Lung (tissue), 12 donors: Measurements from ENCODE around the gene PHF21A. TPM values are rescaled to one million over a fixed set of nuclear protein-coding genes. Genes with fewer than 3 reads are reported as not detected.

Experiments
- ATAC-seq: fragments of 200-7000 bp; cut with Tn5 transposase; one replicate; pipeline ENCODE4 v1.9.1; 2020; ENCODE audit warnings: moderate number of reproducible peaks; ENCODE audit not compliant: insufficient read depth, low FRiP score
- DNase-seq, 3 donors: peaks; one replicate each; pipeline ENCODE4 v3.0.0-alpha.2; 2013 to 2017
- H3K27ac ChIP-seq, 2 donors: one replicate each; pipeline ENCODE4 v1.5.1; 2013; ENCODE audit warnings: mild to moderate bottlenecking in 2 of 2, moderate library complexity in 2 of 2, control low read depth in 1 of 2, inconsistent platforms in 1 of 2, low read depth in 1 of 2, low read length in 1 of 2
- H3K27me3 ChIP-seq, 3 donors: one replicate each; pipeline ENCODE4 v1.5.1; 2013; ENCODE audit warnings: low read length in 2 of 3; ENCODE audit not compliant: control insufficient read depth in 3 of 3, insufficient read depth in 3 of 3
- H3K36me3 ChIP-seq, 4 donors: one replicate each; pipeline ENCODE4 v1.5.1; 2013; ENCODE audit warnings: low read length in 4 of 4, mild to moderate bottlenecking in 1 of 4, moderate library complexity in 1 of 4; ENCODE audit not compliant: control insufficient read depth in 4 of 4, insufficient read depth in 4 of 4
- H3K4me1 ChIP-seq, 5 donors: one replicate each; pipeline ENCODE4 v1.5.1; 2013; ENCODE audit warnings: low read length in 5 of 5, mild to moderate bottlenecking in 2 of 5, moderate library complexity in 1 of 5; ENCODE audit not compliant: control insufficient read depth in 5 of 5, insufficient read depth in 5 of 5
- H3K4me3 ChIP-seq: one replicate; pipeline ENCODE4 v1.5.1; 2013; ENCODE audit warnings: mild to moderate bottlenecking, control low read depth, moderate library complexity
- H3K9ac ChIP-seq, 2 donors: one replicate each; pipeline ENCODE4 v1.5.1; 2013; ENCODE audit warnings: low read length in 2 of 2, control low read depth in 1 of 2; ENCODE audit not compliant: insufficient read depth in 1 of 2
- H3K9me3 ChIP-seq, 4 donors: one replicate each; pipeline ENCODE4 v1.5.1; 2013; ENCODE audit warnings: low read length in 3 of 4, mild to moderate bottlenecking in 1 of 4, moderate library complexity in 1 of 4; ENCODE audit not compliant: control insufficient read depth in 4 of 4, insufficient read depth in 3 of 4
- WGBS, 2 donors: extraction: QIAGEN DNeasy Blood & Tissue Kit; methylation state at CpG; one replicate each; pipeline ENCODE4 v1.1.7; 2013; 5-methylcytosine and 5-hydroxymethylcytosine counted together
- polyA plus RNA-seq, 2 donors: library from polyadenylated mRNA; stranded (reverse); fragments of 200-250 nt; gene quantifications; one replicate each; pipeline ENCODE4 v1.2.1, GENCODE V29; 2013
- total RNA-seq, 2 donors: library from RNA; depleted of rRNA in 1 of 2; stranded (reverse); fragments of >200 nt in 1 of 2; gene quantifications; one replicate each; pipeline ENCODE4 v1.2.1, GENCODE V29; 2014 to 2021
- TF ChIP-seq, protein P1 (sequence below): IDR thresholded peaks from 2 replicates; pipeline ENCODE4 v1.5.1; 2012; ENCODE audit warnings: mild to moderate bottlenecking; ENCODE audit errors: control extremely low read depth, extremely low read depth
- donor health status: control.
- donor health status: control.
- donor health status: Bipolar disorder and iron deficiency.
- donor health status: healthy.
- donor health status: DM: yes; HTN: yes; CAD: no.

The PHF21A gene
- total and polyA plus RNA-seq, 4 donors = 16.2 to 57.0 (median 29.9) TPM

DNA sequence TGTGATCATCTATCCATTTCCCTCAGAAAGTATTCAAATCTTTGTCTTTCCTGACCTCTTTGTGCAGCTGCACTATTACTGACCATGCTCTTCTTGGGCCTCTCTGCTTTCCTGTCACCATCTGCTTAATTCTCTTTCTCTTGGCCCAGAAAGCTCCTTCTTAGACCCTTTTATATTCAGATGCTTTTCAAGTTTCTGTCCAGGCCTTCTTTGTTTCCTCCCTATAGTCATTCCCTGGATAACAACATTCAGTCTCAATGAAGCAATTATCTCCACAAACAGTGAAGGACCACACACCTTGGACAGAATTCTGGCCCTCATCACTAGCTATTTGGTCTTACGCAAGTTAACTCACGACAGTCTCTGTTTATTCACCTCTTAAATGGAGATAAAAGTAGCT is 109.1 kb downstream of the PHF21A start:
- TF ChIP-seq, protein P1, sequence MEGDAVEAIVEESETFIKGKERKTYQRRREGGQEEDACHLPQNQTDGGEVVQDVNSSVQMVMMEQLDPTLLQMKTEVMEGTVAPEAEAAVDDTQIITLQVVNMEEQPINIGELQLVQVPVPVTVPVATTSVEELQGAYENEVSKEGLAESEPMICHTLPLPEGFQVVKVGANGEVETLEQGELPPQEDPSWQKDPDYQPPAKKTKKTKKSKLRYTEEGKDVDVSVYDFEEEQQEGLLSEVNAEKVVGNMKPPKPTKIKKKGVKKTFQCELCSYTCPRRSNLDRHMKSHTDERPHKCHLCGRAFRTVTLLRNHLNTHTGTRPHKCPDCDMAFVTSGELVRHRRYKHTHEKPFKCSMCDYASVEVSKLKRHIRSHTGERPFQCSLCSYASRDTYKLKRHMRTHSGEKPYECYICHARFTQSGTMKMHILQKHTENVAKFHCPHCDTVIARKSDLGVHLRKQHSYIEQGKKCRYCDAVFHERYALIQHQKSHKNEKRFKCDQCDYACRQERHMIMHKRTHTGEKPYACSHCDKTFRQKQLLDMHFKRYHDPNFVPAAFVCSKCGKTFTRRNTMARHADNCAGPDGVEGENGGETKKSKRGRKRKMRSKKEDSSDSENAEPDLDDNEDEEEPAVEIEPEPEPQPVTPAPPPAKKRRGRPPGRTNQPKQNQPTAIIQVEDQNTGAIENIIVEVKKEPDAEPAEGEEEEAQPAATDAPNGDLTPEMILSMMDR = no peak
- 81 to 87% methylated on average over 2 of the region's 2 CpGs for WGBS, 2 donors
- H3K27ac ChIP-seq = no peak overlapping the region

DNA sequence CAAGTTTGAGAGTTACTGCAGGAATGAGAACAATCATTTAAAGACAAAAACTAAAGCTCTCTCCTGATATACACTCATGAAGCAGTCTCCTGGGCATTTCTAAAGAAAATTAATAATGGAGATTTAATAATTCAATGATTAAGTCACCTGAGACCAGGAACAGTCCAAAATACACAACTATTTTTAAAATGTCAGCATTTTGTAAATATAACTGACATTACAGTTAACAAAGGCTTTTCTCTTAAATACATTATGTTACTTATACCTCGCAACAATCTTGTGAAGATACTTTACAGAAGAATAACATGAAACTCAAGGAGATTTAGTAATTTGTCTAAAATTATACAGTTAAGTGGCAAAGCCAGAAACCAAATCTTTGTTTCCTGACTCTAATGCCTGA is 111.2 kb downstream of the PHF21A start:
- H3K4me1 ChIP-seq = peaks cover 0 to 25% (median 6%) of the 10 kb centered on the region in 5 donors
- no peaks in the 10 kb centered on the region for H3K9me3 ChIP-seq
- ATAC-seq = no peak
- no peak overlapping the region for H3K4me3 ChIP-seq
- H3K36me3 ChIP-seq = no peaks in the 10 kb centered on the region
- no peak overlapping the region for H3K27ac ChIP-seq
- TF ChIP-seq, protein P1 = no peak
- no peak overlapping the region for H3K9ac ChIP-seq
- no peak for DNase-seq
- H3K27me3 ChIP-seq = no peaks in the 10 kb centered on the region
- WGBS, 2 donors = 91 to 95% methylated on average over 1 of the region's 1 CpG

More for the DNA sequence above, 109.1 kb downstream of the PHF21A start:
- no peaks in the 10 kb centered on the region for H3K9me3 ChIP-seq
- no peaks in the 10 kb centered on the region for H3K36me3 ChIP-seq
- ATAC-seq (no peak), DNase-seq (no peak)
- peaks cover 0 to 19% (median 6%) of the 10 kb centered on the region in 5 donors for H3K4me1 ChIP-seq
- no peak overlapping the region for H3K9ac ChIP-seq
- no peak overlapping the region for H3K4me3 ChIP-seq
- H3K27me3 ChIP-seq = no peaks in the 10 kb centered on the region

DNA sequence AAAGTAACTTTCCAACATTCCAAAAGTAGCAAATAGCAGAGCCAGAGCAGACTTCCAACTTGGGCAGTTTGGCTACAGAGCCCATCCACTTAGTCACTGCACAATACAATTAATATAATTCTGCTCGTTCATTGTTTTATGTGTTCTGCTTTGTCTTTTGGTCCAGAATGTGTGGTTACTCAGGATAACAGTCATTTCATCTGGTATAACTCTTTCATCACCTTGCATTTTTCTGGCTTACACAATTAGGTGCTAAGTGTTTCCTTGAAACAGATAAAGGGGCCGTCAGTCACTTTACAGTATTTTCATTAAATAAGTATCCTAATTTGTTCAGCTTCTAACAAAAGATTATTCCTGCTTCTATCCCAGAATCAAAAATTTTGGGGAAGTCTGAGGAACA is 111.6 kb downstream of the PHF21A start:
- Histone ChIP-seq H3K9me3 (no peaks in the 10 kb centered on the region), H3K27ac (no peak overlapping the region), H3K4me3 (no peak overlapping the region), H3K4me1 (peaks cover 0 to 27% (median 6%) of the 10 kb centered on the region in 5 donors), H3K27me3 (no peaks in the 10 kb centered on the region), H3K36me3 (no peaks in the 10 kb centered on the region), H3K9ac (no peak overlapping the region)
- 30 to 37% methylated on average over 2 of the region's 2 CpGs for WGBS, 2 donors
- TF ChIP-seq, protein P1 = no peak
- DNase-seq (peak in 2 of 3 donors; percentile 26 to 35), ATAC-seq (no peak)
